Effector memory CD8-positive, alpha-beta T cell (primary cell): ENCODE measurements around the gene SEPTIN6.

ENCODE experiments used
- ATAC-seq: fragments of 150-1000 bp; cut with Tn5 transposase; replicated peaks from 2 replicates; pipeline ENCODE4 v1.10.0; 2021; ENCODE audit warnings: mild to moderate bottlenecking, moderate library complexity
- DNase-seq, 3 experiments: peaks; one replicate each; pipeline ENCODE4 v3.0.0; 2021
- H3K27ac Mint-ChIP-seq, 2 donors: one replicate each; pipeline ENCODE4 v1.8.0; 2022; ENCODE audit warnings: mild to moderate bottlenecking in 2 of 2, mixed read lengths in 2 of 2, moderate library complexity in 2 of 2
- H3K27me3 Mint-ChIP-seq, 2 donors: one replicate each; pipeline ENCODE4 v1.8.0; 2022; ENCODE audit warnings: mixed read lengths in 2 of 2
- H3K36me3 Mint-ChIP-seq: one replicate; pipeline ENCODE4 v1.8.0; 2022; ENCODE audit warnings: mild to moderate bottlenecking, moderate library complexity, mixed read lengths; ENCODE audit not compliant: insufficient read depth
- H3K4me1 Mint-ChIP-seq, 2 donors: one replicate each; pipeline ENCODE4 v1.8.0; 2022; ENCODE audit warnings: low read depth in 2 of 2, mixed read lengths in 2 of 2
- H3K4me3 Mint-ChIP-seq, 2 donors: one replicate each; pipeline ENCODE4 v1.8.0; 2022; ENCODE audit warnings: mild to moderate bottlenecking in 2 of 2, mixed read lengths in 2 of 2, moderate library complexity in 2 of 2
- H3K9me3 Mint-ChIP-seq, 2 donors: one replicate each; pipeline ENCODE4 v1.8.0; 2022; ENCODE audit warnings: mixed read lengths in 2 of 2

The SEPTIN6 gene

DNA sequence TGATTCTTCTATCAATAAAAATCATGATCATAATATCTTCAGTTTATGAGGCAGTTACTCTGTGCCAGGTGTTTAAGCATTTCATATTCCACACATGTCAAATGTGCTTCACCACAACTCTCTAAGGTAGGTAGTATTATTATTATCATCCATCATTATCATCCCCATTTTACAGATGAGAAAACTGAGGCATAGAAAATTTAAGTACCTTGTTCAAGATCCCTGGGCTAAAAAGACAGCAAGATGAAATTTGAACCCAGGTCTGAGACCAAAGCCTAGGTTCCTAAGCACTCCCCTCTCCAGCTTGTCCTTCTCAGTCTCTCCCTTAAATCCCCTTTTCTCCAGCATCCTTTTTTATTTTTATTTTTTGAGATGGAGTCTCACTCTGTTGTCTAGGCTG is 33.4 kb downstream of the SEPTIN6 start:
- Mint-ChIP-seq H3K4me3 (no peak overlapping the region), H3K27me3 (no peaks in the 10 kb centered on the region), H3K36me3 (peaks cover 64% of the 10 kb centered on the region), H3K9me3 (no peaks in the 10 kb centered on the region), H3K27ac (peak overlapping the region; percentile 70 to 88), H3K4me1 (peaks cover 11 to 27% of the 10 kb centered on the region in 2 donors)
- DNase-seq (no peak), ATAC-seq (no peak)

DNA sequence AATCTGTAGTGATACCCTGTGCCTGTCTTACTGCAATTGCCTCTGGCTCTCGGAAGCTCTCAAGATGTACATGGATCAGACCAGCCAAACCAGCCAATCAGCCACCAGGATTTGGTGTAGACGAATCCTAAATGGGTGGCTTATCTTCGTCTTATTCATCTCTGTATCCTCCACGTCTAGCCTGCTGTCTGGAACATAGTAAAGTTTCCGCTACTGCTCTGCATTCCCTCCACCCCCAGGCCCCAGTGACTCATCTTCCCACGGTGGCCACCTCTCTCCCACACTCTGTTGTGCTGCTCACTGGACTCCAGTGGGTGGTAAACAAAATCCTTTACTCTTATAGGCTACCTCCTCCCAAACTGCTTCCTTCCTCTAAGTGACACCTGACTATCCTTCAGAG is 37.8 kb downstream of the SEPTIN6 start:
- Mint-ChIP-seq H3K9me3 (no peaks in the 10 kb centered on the region), H3K27ac (peak overlapping the region; percentile 15 to 58), H3K4me1 (peaks cover 14 to 15% of the 10 kb centered on the region in 2 donors), H3K36me3 (peaks cover 52% of the 10 kb centered on the region), H3K27me3 (no peaks in the 10 kb centered on the region), H3K4me3 (peak overlapping the region in 1 of 2 donors; percentile 1)
- DNase-seq, result no peak
- ATAC-seq, result peak; percentile 41

DNA sequence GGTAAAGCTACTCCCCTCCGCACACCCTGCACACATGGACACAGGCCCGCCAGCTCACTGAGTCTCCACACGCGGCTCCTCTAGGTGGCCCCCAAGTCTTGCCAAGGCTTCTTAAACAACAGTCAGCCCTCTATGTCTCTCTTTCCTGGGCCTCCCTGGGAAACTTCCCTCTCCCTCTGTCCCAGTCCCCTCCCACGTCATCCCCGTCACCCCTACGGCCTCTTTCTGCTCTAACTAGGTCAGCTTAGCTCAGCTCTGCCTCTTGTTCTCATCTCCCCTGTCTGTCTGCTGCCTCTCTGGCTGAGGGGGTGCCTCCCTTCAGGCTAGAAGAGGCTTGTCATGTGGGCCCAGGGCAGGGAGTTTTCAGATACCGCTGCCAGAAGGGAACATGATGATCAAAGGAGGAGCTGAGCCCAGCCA is 38.8 kb downstream of the SEPTIN6 start:
- H3K4me3 Mint-ChIP-seq, result no peak overlapping the region
- H3K36me3 Mint-ChIP-seq, result peaks cover 52% of the 10 kb centered on the region
- no peaks in the 10 kb centered on the region for H3K27me3 Mint-ChIP-seq
- DNase-seq (no peak), ATAC-seq (peak; percentile 52)
- peak overlapping the region in 1 of 2 donors; percentile 46 for H3K27ac Mint-ChIP-seq
- no peaks in the 10 kb centered on the region for H3K9me3 Mint-ChIP-seq
- H3K4me1 Mint-ChIP-seq, result peaks cover 10% of the 10 kb centered on the region in 2 donors

DNA sequence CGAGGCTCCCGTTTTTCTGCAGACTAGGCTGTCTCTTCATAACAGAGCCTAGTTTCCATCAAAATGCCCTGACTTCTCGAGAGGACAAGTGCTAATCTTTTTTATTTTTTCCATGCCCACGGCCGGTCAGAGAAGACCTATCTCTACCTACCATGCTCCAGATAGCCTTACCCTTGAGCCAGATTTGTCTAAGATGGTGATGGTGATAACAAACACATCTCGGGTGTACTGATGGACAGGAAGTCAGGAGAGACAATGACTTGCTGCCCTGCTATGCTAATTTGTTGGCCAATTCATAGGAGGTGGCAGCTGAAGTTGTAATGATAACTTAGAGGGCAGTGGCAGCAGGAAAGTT is 44.6 kb downstream of the SEPTIN6 start:
- peak overlapping the region; percentile 34 to 50 for H3K4me3 Mint-ChIP-seq
- peaks cover 59% of the 10 kb centered on the region for H3K36me3 Mint-ChIP-seq
- no peaks in the 10 kb centered on the region for H3K9me3 Mint-ChIP-seq
- peak; percentile 6 for ATAC-seq
- no peaks in the 10 kb centered on the region for H3K27me3 Mint-ChIP-seq
- no peak for DNase-seq
- H3K27ac Mint-ChIP-seq, result peak overlapping the region; percentile 91 to 97
- H3K4me1 Mint-ChIP-seq, result peaks cover 19 to 23% of the 10 kb centered on the region in 2 donors

DNA sequence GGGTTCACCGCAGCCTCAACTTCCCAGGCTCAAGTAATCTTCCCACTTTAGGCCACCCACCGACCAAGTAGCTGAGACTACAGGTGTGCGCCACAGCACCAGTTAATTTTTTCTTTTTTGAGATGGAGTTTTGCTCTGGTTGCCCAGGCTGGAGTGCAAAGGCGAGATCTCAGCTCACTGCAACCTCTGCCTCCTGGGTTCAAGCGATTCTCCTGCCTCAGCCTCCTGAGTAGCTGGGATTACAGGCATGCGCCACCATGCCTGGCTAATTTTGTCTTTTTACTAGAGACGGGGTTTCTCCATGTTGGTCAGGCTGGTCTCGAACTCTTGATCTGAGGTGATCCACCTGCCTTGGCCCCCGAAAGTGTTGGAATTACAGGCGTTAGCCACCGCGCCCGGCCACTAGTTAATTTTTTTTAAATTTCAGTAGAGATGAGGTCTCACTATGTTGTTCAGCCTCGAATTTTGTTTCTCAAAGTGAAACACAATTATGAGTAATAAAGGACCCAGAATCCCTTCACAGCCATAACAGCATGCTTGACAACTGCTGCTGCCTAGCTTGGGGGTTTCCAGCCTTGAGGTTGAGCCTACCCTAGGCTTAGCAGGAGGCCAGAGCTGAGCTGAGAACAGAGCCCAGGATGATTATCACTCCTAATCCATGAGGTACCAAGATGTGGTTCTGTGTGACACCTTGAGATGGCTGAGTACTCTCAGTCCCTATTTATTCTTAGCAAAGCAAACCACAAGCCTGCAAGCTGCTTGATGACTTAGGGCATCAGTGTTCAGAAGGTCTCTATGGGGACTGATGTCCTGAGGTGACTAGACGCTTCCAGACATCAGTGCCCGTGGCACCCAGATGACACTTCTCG is 45.2 kb downstream of the SEPTIN6 start:
- H3K27ac Mint-ChIP-seq, result peak overlapping the region; percentile 91 to 97
- peak overlapping the region; percentile 50 to 68 for H3K4me3 Mint-ChIP-seq
- DNase-seq, result peak; percentile 46 to 51 (median 48)
- H3K9me3 Mint-ChIP-seq, result no peaks in the 10 kb centered on the region
- H3K4me1 Mint-ChIP-seq, result peaks cover 16 to 23% of the 10 kb centered on the region in 2 donors
- ATAC-seq, result peak; percentile 92
- H3K36me3 Mint-ChIP-seq, result peaks cover 60% of the 10 kb centered on the region
- H3K27me3 Mint-ChIP-seq, result no peaks in the 10 kb centered on the region

DNA sequence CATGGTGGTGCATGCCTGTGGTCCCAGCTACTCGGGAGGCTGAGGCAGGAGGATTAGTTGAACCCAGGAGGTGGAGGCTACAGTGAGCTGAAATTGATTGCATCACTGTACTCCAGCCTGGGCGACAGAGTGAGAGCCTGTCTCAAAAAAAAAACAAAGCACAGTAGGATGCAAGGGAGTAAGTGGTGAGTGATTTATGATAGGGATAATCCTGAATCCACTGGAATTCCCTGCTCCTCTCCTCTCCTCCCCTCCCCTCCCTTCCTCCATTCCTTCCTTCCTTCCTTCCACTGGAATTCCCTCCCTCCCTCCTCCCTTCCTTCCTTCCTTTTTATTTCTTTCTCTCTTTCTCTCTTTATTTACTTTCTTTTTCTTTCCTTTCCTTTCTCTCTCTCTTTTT is 45.9 kb downstream of the SEPTIN6 start:
- ATAC-seq, result no peak
- Mint-ChIP-seq H3K9me3 (no peaks in the 10 kb centered on the region), H3K27ac (peak overlapping the region; percentile 91 to 97), H3K27me3 (no peaks in the 10 kb centered on the region), H3K36me3 (peaks cover 60% of the 10 kb centered on the region), H3K4me3 (peak overlapping the region; percentile 50 to 68), H3K4me1 (peaks cover 16 to 23% of the 10 kb centered on the region in 2 donors)
- DNase-seq, result no peak

DNA sequence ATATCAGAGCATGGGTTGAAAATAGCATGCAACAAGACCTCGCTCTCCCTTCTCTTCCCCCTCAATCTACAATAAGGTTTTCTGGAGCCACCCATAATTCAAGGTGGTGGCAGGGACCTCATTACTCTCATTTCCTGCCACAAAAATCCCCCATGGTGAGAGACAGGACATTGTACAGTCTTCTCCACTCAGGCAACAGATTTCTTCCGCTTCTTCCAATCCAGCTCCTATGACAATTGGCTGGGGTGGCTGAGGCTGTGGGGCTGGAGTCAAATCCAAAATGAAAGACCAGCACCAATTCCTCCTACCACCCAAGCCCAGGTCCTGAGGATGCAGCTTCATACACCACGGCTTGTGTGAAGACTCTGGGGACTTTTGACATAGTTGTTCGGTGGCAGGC is 46.5 kb downstream of the SEPTIN6 start:
- DNase-seq (peak in 1 of 3 experiments; percentile 4), ATAC-seq (peak; percentile 6)
- no peaks in the 10 kb centered on the region for H3K9me3 Mint-ChIP-seq
- H3K27me3 Mint-ChIP-seq, result no peaks in the 10 kb centered on the region
- peak overlapping the region; percentile 91 to 97 for H3K27ac Mint-ChIP-seq
- H3K36me3 Mint-ChIP-seq, result peaks cover 57% of the 10 kb centered on the region
- peak overlapping the region; percentile 46 to 53 for H3K4me3 Mint-ChIP-seq
- peaks cover 16 to 24% of the 10 kb centered on the region in 2 donors for H3K4me1 Mint-ChIP-seq

DNA sequence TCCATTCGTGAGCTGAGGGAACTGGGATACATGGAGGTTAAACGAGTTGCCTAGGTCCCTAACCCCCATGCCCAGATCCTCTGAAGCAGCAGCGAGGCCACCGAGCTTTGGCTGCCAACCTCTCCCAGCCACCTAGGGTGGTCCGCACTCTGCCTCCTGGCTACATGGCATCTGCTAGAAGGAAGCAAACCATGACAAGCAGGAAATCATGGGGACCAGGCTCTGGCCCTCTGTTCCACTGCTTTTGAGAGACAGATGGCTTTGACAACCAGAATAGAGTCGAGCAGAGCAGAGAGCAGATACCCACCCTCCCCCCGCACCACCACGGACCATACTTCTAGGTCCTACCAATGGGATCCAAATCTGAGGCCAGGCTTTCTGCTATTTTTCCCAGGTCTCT is 49.3 kb downstream of the SEPTIN6 start:
- Mint-ChIP-seq H3K27ac (no peak overlapping the region), H3K36me3 (peaks cover 59% of the 10 kb centered on the region), H3K9me3 (no peaks in the 10 kb centered on the region), H3K4me3 (no peak overlapping the region), H3K4me1 (peaks cover 17 to 27% of the 10 kb centered on the region in 2 donors), H3K27me3 (no peaks in the 10 kb centered on the region)
- ATAC-seq (no peak), DNase-seq (no peak)
